WERI-Rb-1 (cell line): ENCODE measurements around the gene TCEA3.

Experiments used
- DNase-seq: peaks from one replicate; pipeline ENCODE4 v3.0.0-alpha.2; 2020
- H3K27ac ChIP-seq: fragments of 250-450 bp; sonication (Bioruptor Pico); 2 replicates; pipeline ENCODE4 v1.5.1; 2020; ENCODE audit warnings: mild to moderate bottlenecking, moderate library complexity
- H3K27me3 ChIP-seq: fragments of 250-450 bp; sonication (Bioruptor Pico); 2 replicates; pipeline ENCODE4 v1.5.1; 2021; ENCODE audit warnings: mild to moderate bottlenecking, low read depth, moderate library complexity; ENCODE audit not compliant: insufficient read depth, severe bottlenecking
- H3K36me3 ChIP-seq: fragments of 250-450 bp; sonication (Bioruptor Pico); 2 replicates; pipeline ENCODE4 v1.5.1; 2020; ENCODE audit warnings: mild to moderate bottlenecking, moderate library complexity
- H3K4me3 ChIP-seq: 2 replicates; pipeline ENCODE4 v1.5.1; 2011; ENCODE audit warnings: low read depth, mild to moderate bottlenecking, control low read depth, low read length
- H3K9me3 ChIP-seq: fragments of 250-450 bp; sonication (Bioruptor Pico); 2 replicates; pipeline ENCODE4 v1.5.1; 2021; ENCODE audit warnings: mild to moderate bottlenecking, moderate library complexity; ENCODE audit not compliant: severe bottlenecking
- CTCF ChIP-seq: IDR thresholded peaks from 2 replicates; pipeline ENCODE4 v1.5.1; 2011; ENCODE audit warnings: low read depth, mild to moderate bottlenecking, control low read depth, inconsistent platforms, low read length

The TCEA3 gene

GRCh38 chr1:23459338-23459757 lies 34.8 kb upstream of the TCEA3 start:
- no peak for DNase-seq
- H3K36me3 ChIP-seq, result no peaks in the 10 kb centered on the region
- no peaks in the 10 kb centered on the region for H3K9me3 ChIP-seq
- no peak for TF ChIP-seq CTCF
- no peaks in the 10 kb centered on the region for H3K27me3 ChIP-seq
- no peak overlapping the region for H3K27ac ChIP-seq
- H3K4me3 ChIP-seq, result no peak overlapping the region

- no peak overlapping the region for H3K4me3 ChIP-seq
- H3K27me3 ChIP-seq, result no peaks in the 10 kb centered on the region
- no peak for TF ChIP-seq CTCF
- no peaks in the 10 kb centered on the region for H3K9me3 ChIP-seq
- DNase-seq, result no peak
- H3K27ac ChIP-seq, result no peak overlapping the region
- H3K36me3 ChIP-seq, result no peaks in the 10 kb centered on the region
Observed at GRCh38 chr1:23456226-23456625, 31.7 kb upstream of the TCEA3 start.

- H3K4me3 ChIP-seq, result no peak overlapping the region
- no peaks in the 10 kb centered on the region for H3K9me3 ChIP-seq
- H3K27me3 ChIP-seq, result no peaks in the 10 kb centered on the region
- H3K27ac ChIP-seq, result no peak overlapping the region
- no peak for TF ChIP-seq CTCF
- no peaks in the 10 kb centered on the region for H3K36me3 ChIP-seq
- no peak for DNase-seq
Observed at GRCh38 chr1:23453455-23454000, 29.0 kb upstream of the TCEA3 start.

GRCh38 chr1:23452011-23452411 lies 27.5 kb upstream of the TCEA3 start:
- H3K9me3 ChIP-seq, result no peaks in the 10 kb centered on the region
- H3K4me3 ChIP-seq, result no peak overlapping the region
- no peaks in the 10 kb centered on the region for H3K27me3 ChIP-seq
- no peak overlapping the region for H3K27ac ChIP-seq
- no peak for TF ChIP-seq CTCF
- no peaks in the 10 kb centered on the region; the same call in 1 of the 2 replicates for H3K36me3 ChIP-seq
- no peak for DNase-seq

GRCh38 chr1:23451441-23451840 lies 26.9 kb upstream of the TCEA3 start:
- H3K27ac ChIP-seq, result no peak overlapping the region
- no peak for TF ChIP-seq CTCF
- H3K36me3 ChIP-seq, result no peaks in the 10 kb centered on the region; the same call in 1 of the 2 replicates
- H3K27me3 ChIP-seq, result no peaks in the 10 kb centered on the region
- no peak for DNase-seq
- H3K9me3 ChIP-seq, result no peaks in the 10 kb centered on the region
- no peak overlapping the region for H3K4me3 ChIP-seq

GRCh38 chr1:23450894-23451293 lies 26.3 kb upstream of the TCEA3 start:
- no peaks in the 10 kb centered on the region for H3K27me3 ChIP-seq
- TF ChIP-seq CTCF, result no peak
- H3K36me3 ChIP-seq, result no peaks in the 10 kb centered on the region; the same call in 1 of the 2 replicates
- DNase-seq, result no peak
- H3K9me3 ChIP-seq, result no peaks in the 10 kb centered on the region
- H3K4me3 ChIP-seq, result no peak overlapping the region
- no peak overlapping the region for H3K27ac ChIP-seq
